GM19351 (cell line): Measurements from ENCODE around the gene GART.
A peak's percentile ranks its signal among the peaks of the same experiment; 100 is the strongest.
"Not testable (repeated sequence)": the region's sequence is repeated elsewhere in the genome, so short reads cannot be mapped to it uniquely, and the experiment has no call there.

Source experiments
- ATAC-seq: cut with Tn5 transposase; IDR thresholded peaks from one replicate; pipeline ENCODE4 v1.9.1; 2021; ENCODE audit warnings: mild to moderate bottlenecking, moderate library complexity; ENCODE audit not compliant: unreplicated experiment

Gene GART

GRCh38 chr21:33541756-33542639, at the start of gene GART:
GART (minus strand) TSS chr21:33542117; CDS start chr21:33539315, 2,802 bp downstream.
- peak; percentile 58 for ATAC-seq

GRCh38 chr21:33588485-33589335, 46.8 kb upstream of the GART start, which contains the start of gene DONSON:
DONSON (minus strand) TSS chr21:33588684; CDS start chr21:33588641, 43 bp downstream.
- ATAC-seq: peak; percentile 79

GRCh38 chr21:33587792-33588484, 46.0 kb upstream of the GART start:
- ATAC-seq: peak; percentile 47

GRCh38 chr21:33586927-33587326, 45.0 kb upstream of the GART start:
- no peak for ATAC-seq

- ATAC-seq: no peak
These were observed 42.5 kb upstream of the GART start for GRCh38 chr21:33584455-33584854.

- ATAC-seq: no peak
These were observed 37.1 kb upstream of the GART start for GRCh38 chr21:33578959-33579542.

GRCh38 chr21:33578214-33578613, 36.3 kb upstream of the GART start:
- ATAC-seq: no peak

- ATAC-seq: not testable (repeated sequence)
These were observed 34.8 kb upstream of the GART start for GRCh38 chr21:33576741-33577141.

- ATAC-seq: no peak
These were observed 30.4 kb upstream of the GART start for GRCh38 chr21:33572350-33572749.

- no peak for ATAC-seq
These were observed 28.1 kb upstream of the GART start for GRCh38 chr21:33569991-33570390.

GRCh38 chr21:33568448-33568847, 26.5 kb upstream of the GART start:
- no peak for ATAC-seq

GRCh38 chr21:33567914-33568313, 26.0 kb upstream of the GART start:
- no peak for ATAC-seq

- no peak for ATAC-seq
These were observed 24.6 kb upstream of the GART start for GRCh38 chr21:33566514-33566913.

GRCh38 chr21:33562389-33562788, 20.5 kb upstream of the GART start:
- ATAC-seq: no peak

GRCh38 chr21:33561373-33561772, 19.5 kb upstream of the GART start:
- ATAC-seq: no peak

- no peak for ATAC-seq
These were observed 19.0 kb upstream of the GART start for GRCh38 chr21:33560965-33561364.

- ATAC-seq: no peak
These were observed 17.9 kb upstream of the GART start for GRCh38 chr21:33559813-33560212.

GRCh38 chr21:33558777-33559421, 17.0 kb upstream of the GART start:
- no peak for ATAC-seq

- ATAC-seq: no peak
These were observed 15.5 kb upstream of the GART start for GRCh38 chr21:33557447-33557846.

- ATAC-seq: no peak
These were observed 13.0 kb upstream of the GART start for GRCh38 chr21:33554982-33555344.
